Thyroid gland (tissue), 4 donors: ENCODE measurements around the gene EXOC4.

Experiments used
- CTCF ChIP-seq, 6 experiments: fragments of 200-600 bp in 3 of 6; fragments of 450-650 bp in 3 of 6; sonication (generic) in 3 of 6; IDR thresholded peaks; one replicate each; pipeline ENCODE4 v1.5.1; 2016 to 2019; ENCODE audit warnings: antibody characterized with exemption in 6 of 6, mild to moderate bottlenecking in 2 of 6, inconsistent platforms in 1 of 6, moderate library complexity in 1 of 6
- POLR2A ChIP-seq, 2 donors: fragments of 450-650 bp; IDR thresholded peaks; one replicate each; pipeline ENCODE4 v1.6.1; 2017; ENCODE audit warnings: antibody characterized with exemption in 2 of 2, mild to moderate bottlenecking in 2 of 2, moderate library complexity in 1 of 2

GRCh38 chr7:133690740-133691139 lies 437.9 kb downstream of the EXOC4 start:
- no peak for TF ChIP-seq CTCF (IDR thresholded peaks at IDR 0.05)
- TF ChIP-seq POLR2A (IDR thresholded peaks at IDR 0.05) = no peak
